GM18502 (cell line): ENCODE measurements around the gene CDKN2D.
"Not testable (repeated sequence)": the region's sequence is repeated elsewhere in the genome, so short reads cannot be mapped to it uniquely, and the experiment has no call there.

Source experiments
- ATAC-seq: cut with Tn5 transposase; IDR thresholded peaks from one replicate; pipeline ENCODE4 v1.9.1; 2021; ENCODE audit warnings: mild to moderate bottlenecking; ENCODE audit not compliant: unreplicated experiment, poor library complexity

The CDKN2D gene

GRCh38 chr19:10553087-10553667 lies 15.6 kb downstream of the CDKN2D start:
- no peak for ATAC-seq

DNA sequence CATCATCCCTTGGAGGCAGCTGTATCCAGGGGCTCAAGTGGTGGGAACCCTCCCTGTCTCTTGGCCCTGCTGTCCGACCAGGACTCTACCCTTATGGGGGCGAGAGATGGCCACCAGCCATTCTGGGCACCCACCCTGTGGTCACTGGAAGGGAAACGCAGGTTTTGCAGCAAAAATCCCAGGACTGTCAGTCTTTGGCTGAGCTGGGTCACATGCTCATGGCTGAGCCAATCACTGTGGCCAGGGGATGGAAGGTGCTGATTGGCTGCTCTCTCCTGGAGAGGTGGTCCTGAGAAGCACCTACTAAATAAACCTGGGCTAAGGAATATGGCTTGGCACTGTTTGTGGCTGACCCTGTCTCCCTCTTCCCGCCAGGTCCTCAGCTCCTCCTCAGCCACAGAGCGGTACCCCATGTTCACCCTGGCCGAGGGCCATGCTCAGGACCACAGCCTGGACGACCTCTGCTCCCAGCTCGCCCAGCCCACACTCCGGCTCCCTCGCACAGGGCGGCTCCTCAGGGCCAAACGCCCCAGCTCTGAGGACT lies 16.2 kb downstream of the CDKN2D start:
- ATAC-seq: no peak

- ATAC-seq: no peak
Measured at GRCh38 chr19:10551698-10552301, 17.0 kb downstream of the CDKN2D start.

DNA sequence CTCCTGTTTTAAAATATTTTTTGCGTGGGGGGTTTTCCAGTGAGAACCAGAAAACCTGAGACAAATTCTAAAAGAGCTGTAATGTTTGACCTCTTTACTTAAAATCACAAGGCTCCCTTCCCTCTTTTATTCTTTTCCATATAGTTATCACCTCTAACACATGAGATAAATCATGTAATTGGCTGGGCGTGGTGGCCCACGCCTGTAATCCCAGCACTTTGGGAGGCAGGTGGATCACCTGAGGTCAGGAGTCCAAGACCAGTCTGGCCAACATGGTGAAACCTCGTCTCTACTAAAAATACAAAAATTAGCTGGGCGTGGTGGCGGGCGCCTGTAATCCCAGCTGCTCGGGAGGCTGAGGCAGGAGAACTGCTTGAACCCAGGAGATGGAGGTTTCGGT lies 17.8 kb downstream of the CDKN2D start:
- not testable (repeated sequence) for ATAC-seq

GRCh38 chr19:10550336-10550735 lies 18.4 kb downstream of the CDKN2D start:
- ATAC-seq: no peak

- ATAC-seq: no peak
Measured at GRCh38 chr19:10549733-10550132, 19.0 kb downstream of the CDKN2D start.

- no peak for ATAC-seq
Measured at GRCh38 chr19:10548746-10549276, 20.0 kb downstream of the CDKN2D start.

- ATAC-seq: no peak
Measured at GRCh38 chr19:10546817-10547216, 22.0 kb downstream of the CDKN2D start.

- ATAC-seq: no peak
Measured at GRCh38 chr19:10544753-10545251, 24.0 kb downstream of the CDKN2D start.

- ATAC-seq: no peak
Measured at GRCh38 chr19:10544242-10544752, 24.5 kb downstream of the CDKN2D start.

- ATAC-seq: peak; percentile 75
Measured at GRCh38 chr19:10543420-10544241, 25.1 kb downstream of the CDKN2D start, which contains the start of gene ATG4D. Gene ATG4D (plus strand): TSS chr19:10543904. CDS start chr19:10544091, 187 bp downstream.

GRCh38 chr19:10543059-10543419 lies 25.7 kb downstream of the CDKN2D start:
- no peak for ATAC-seq

- not testable (repeated sequence) for ATAC-seq
Measured at GRCh38 chr19:10539016-10539415, 29.8 kb downstream of the CDKN2D start.

DNA sequence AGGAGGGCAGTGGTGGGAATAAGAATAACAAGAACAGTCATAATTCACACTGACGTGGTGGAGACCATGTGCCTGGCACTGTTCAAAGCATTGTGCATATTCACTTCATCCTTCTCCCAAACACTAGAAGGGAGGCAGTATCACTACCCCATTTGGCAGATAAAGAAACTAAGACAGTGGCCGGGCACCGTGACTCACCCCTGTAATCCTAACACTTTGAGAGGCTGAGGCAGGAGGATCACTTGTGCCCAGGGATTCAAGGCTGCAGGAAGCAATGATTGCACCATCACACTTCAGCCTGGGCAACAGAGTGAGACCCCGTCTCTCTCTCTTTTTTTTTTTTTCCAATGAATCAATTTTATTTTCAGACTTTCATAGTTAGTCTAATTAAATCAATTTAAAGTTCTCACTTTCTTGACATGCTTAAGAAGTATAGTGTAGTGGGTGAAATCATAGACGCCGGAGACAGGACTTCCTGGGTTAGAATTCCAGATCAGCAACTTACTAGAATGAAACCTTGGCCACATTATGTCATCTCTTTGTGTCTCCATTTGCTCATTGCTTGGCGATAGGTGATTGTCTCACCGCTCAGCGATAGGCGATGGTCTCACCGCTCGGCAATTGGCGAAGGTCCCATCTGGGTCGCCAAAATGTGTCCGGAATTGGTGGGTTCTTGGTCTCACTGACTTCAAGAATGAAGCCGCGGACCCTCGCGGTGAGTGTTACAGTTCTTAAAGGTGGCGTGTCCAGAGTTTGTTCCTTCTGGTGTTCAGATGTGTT lies 30.4 kb downstream of the CDKN2D start:
- no peak for ATAC-seq

DNA sequence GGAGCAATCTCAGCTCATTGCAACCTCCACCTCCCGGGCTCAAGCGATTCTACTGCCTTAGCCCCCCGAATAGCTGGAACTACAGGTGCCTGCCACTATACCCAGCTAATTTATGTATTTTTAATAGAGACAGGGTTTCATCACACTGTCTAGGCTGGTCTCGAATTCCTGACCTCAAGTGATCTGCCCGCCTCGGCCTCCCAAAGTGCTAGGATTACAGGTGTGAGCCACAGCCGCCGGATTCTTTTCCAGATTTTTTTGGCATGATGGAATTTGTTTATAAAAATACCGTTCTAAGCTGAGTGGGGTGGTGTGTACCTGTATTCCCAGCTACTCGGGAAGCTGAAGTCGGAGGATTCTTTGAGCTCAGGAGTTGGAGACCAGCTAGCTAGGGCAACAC lies 31.1 kb downstream of the CDKN2D start:
- ATAC-seq: no peak

- no peak for ATAC-seq
Measured at GRCh38 chr19:10535613-10536012, 33.2 kb downstream of the CDKN2D start.

- no peak for ATAC-seq
Measured at GRCh38 chr19:10533646-10534386, 35.0 kb downstream of the CDKN2D start.

- no peak for ATAC-seq
Measured at GRCh38 chr19:10532457-10532856, 36.3 kb downstream of the CDKN2D start.

DNA sequence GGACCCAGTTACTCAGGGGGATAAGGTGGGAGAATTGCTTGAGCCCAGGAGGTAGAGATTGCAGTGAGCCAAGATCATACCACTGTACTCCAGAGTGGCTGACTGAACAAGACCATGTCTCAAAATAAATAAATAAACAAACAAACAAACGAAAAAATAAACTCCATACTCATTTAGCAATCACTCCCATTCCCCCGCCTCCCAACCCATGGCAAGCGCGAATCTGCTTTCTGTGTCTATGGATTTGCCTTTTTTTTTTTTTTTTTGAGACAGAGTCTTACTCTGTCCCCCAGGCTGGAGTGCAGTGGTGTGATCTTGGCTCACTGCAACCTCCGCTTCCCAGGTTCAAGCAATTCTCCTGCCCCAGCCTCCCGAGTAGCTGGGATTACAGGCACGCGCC lies 41.9 kb downstream of the CDKN2D start:
- not testable (repeated sequence) for ATAC-seq
